ENCODE measurements around the gene APBA2.

The APBA2 gene

DNA sequence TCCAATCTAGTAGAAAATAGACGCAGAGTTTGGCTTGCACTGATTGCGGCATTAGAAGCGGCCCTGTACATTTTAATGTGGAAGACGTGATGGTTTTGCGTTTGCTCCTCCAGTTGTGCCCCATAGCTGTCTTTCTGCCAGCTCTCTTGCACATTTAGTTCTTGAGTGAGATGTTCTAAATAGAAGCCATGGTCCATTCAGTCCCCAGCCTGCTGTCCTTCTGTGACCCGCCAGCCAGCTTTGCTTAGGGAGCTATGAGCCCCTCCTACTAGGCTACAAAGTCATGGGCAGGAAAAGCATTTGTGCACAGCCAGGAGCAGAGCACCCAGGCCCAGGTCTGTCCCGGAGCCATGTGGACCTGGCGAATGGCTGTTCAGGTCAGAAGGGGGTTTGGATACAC lies 50.3 kb downstream of the APBA2 start:
- DNase-seq (ENCODE audit: low spot score), result no peak

DNA sequence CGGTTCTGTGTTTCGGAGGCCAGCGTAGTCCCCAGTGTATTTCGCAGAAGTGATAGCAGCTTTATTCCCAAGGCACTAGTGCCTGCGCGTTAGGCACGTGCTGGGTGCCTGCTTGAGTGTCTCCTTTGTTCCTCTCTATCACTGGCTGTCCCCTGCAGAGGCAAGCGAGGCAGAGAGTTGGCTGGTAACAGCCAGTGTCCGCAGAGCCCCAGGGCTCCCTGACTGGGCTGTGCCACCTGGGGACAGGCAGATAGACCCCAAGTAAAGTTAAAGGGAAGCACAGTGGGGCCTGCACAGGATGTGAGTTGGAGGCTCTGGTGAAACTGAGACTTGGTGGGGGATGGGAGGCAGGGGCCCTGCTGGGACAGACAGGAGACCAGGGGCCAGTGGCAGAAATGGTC lies 50.7 kb downstream of the APBA2 start:
- DNase-seq (ENCODE audit: low spot score), result no peak

- DNase-seq (ENCODE audit: low spot score), result no peak
Observed at GRCh38 chr15:28937271-28937670, 51.5 kb downstream of the APBA2 start.

GRCh38 chr15:28942046-28942445 lies 56.3 kb downstream of the APBA2 start:
- no peak for DNase-seq (ENCODE audit: low spot score)

- no peak for DNase-seq (ENCODE audit: low spot score)
Observed at GRCh38 chr15:28942571-28942970, 56.8 kb downstream of the APBA2 start.

GRCh38 chr15:28943146-28943545 lies 57.4 kb downstream of the APBA2 start:
- no peak for DNase-seq (ENCODE audit: low spot score)

DNA sequence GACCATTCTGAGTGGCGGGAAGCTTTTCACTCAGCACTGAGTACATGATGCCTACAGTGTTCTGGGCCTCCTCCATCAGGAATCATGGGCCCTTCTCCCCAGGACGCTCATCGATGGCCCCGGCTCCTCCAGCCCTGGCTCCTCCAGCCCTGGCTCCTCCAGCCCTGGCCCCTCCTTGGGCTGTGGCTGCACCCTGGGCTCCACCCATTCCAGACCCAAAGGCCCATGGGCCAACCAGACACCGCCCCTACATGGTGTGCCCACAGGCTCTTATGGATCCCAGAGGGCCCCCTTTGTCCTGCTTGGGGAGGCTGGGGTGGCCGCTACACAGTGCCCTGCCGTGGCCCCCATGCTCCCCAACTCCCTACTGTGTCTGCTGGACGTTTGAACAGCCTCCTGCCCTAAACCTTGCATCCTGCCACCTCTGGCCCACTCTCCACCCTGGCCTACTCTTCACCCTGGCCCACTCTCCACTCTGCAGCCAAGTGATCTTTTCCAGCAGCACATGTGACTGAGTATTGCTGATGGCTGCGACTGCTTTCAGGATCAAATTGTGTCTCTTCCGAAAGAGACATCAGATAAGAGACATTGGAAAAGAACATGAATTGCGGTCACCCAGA lies 57.9 kb downstream of the APBA2 start:
- DNase-seq (ENCODE audit: low spot score), result no peak

DNA sequence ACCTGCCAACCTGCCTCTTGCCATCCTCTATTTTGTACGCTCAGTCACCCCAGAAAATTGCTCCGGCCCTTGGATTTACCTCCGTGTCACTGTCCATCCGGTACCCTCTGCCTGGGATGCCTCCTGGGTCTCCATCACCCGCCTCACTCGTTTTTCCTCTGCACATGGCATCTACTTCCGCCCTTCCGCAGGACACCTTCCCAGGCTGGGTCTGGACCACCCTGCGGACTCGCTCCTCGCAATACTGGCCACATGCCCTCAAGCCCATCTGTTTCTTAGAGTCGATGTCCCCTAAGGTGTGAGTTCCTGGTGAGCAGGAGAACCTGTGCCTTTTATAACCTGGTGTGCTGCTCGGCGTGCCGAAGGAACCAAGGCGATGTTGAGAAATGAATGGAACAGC lies 58.5 kb downstream of the APBA2 start:
- no peak for DNase-seq (ENCODE audit: low spot score)

GRCh38 chr15:28944696-28945300 lies 59.0 kb downstream of the APBA2 start:
- no peak for DNase-seq (ENCODE audit: low spot score)

GRCh38 chr15:28945626-28946230 lies 60.0 kb downstream of the APBA2 start:
- DNase-seq (ENCODE audit: low spot score), result no peak

DNA sequence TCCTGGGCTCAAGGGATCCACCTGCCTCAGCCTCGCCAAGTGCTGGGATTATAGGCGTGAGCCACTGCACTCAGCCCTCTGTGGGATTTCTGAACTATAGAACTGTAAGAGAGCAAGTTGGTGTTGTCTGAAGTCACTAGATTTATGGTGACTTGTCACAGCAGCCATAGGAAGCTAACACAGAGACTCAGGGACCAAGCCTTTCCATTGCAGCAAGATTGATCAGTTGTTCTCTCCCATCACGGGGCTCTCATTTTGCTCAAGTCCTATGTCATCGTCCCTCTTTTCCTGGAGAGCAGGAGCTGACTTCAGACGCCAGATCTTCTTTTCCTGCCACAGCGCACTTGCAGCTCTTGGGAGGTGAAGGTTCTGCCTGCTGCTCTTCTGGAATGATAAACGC lies 61.0 kb downstream of the APBA2 start:
- no peak for DNase-seq (ENCODE audit: low spot score)

DNA sequence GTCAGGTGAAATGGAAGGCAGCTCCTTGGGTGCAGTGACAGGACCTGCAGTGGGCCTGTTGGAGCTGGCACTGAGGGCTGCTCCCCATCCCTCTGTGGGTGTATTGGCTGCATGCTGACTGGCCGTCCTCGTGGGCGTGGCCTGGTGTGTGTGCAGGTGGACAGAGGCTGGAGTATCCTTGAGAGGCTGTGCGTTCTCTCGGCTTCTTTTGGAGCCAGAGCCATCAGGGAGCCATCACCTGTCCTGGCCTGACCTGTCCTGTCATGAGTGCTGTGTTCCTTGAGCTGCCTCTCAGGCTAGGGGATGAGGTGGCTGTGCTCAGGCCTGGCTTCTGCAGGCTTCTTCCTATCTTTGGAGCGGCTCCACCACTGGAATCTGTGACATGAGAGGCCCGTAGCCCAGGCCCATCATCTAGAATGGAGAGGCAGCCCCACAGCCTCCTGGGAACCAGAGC lies 61.5 kb downstream of the APBA2 start:
- no peak for DNase-seq (ENCODE audit: low spot score)

DNA sequence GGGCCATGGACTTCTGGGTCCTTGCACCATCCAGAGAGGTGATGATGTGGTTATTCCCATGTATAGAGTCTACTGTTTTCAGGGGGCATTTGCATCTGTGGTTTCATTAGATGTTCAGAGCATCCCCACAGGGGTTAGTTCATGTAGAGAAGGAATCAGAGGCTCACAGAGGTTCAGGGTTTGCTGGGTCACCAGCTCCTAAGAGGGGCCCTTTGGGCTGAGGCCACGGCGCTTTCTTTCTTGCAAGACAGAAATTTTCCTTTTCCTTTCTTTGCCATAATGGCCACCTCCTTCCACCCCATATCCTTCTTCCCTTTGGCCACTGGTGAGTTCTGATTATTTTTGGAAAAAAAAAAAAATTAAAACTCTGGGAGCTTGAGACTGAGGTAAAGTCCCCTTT lies 62.3 kb downstream of the APBA2 start:
- DNase-seq (ENCODE audit: low spot score), result no peak

DNA sequence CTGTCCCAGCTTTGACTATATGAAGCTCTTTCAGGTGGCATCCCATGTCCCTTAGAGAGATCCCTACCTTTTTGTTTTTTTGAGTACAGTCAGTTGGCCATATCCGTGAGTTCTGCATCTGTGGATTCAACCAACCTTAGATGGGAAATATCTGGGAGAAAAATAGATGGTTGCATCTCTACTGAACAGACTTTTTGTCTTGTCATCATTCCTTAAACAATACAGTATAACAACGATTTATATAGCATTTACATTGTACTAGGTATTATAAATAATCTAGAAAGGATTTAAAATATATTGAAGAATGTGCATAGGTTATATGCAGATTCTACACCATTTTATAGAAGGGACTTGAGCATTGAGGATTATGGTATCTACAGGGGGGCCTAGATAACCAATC lies 65.1 kb downstream of the APBA2 start:
- no peak for DNase-seq (ENCODE audit: low spot score)

GRCh38 chr15:28952666-28953491 lies 67.1 kb downstream of the APBA2 start:
- no peak for DNase-seq (ENCODE audit: low spot score)

DNA sequence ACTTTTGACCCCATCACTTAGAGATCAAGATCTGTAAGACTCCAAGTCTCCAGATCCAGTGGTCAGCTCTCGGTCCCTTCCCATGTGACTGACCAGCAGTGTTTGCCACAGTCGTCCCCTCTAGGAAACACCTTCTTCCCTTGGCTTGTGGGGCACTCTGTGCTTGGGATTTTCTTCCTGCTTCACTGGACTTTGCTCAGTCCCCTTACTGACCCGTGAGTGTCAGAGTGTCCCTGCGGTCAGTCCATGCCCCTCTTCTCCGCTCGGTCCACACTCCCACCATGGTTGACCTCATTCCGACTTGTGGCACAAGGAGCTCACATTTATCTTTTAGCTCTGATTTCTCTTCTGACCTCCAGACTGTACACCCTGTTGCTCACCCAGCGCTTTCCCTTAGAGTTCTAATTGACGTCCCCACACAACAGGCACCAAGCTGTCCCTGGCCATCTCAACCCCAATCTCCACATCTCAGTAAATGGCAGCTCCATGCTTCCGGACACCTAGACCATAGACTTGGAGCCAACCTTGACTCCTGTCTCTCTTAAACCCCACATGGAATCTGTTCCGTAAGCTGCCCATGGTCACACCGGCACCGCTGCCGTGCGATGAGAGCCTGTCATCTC lies 67.9 kb downstream of the APBA2 start:
- no peak for DNase-seq (ENCODE audit: low spot score)

DNA sequence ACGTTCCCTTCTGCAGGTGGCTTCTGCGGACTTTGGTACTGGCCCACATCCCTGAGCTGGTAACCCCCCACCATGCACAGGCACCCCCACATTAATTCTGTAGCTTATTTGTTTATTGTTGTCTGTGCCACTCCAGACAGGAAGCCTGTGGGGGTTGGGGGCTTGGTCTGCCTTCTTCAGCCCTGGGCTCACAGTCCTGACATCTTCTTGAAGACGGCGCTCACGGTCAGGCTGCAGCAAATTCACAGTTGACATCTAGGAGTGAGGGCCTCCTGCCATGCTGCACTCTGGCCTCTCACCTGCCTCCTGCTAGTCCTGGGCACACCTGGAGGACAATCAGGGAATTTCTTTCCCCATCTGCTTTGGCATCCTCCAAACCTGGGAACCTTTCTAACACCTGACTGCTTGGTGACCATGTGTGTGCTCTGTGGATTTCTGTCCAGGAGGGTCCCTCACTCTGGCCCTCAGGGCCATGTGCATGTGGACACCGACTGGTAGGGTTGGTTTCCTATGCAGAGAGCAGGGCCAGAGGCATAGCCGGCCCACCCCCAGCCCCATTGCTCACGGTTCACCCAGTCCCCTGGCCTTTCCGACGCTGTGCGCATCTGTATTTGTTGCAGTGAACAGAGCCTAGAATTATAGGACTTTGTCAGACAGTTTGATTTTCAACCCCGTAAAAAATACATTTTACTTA lies 68.8 kb downstream of the APBA2 start:
- no peak for DNase-seq (ENCODE audit: low spot score)

DNA sequence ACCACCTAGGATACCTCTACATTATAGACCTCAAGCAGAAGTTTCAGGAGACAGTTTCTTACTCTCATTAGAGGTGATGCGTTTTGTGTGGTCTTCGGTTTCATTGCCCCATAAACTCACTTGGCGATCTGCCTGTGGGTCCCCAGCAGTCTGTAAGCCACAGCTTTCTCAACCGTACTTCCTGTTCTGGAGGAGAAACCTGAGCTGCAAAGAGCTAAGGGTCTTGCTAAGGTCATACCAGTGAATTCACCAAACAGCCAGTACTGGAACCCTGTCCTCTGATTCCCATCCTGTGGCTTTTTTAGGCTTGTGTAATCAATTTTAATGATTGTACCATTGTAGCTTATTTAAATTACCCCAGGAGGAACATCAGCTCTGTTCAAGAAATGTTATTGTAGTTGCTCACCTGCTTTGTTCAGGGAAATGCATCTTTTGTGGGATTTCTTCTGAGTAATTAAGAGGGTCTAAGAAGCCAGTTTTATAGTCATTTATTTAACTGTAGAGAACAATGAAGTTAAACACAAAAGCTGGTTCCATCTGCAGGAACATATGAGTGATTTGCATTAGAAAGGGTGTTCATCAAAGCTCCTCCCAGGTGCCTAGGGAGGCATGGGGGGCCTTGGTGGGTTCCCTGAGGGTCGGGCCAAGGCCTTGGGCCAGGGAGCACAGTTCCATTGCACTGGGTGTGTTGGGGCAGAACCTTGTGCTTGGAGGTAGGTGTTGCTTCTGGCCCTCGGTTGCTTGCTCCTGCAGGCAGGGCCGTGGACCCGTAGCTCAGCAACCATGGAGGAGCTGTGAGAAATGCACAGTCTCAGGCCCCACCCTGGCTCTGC lies 69.6 kb downstream of the APBA2 start:
- DNase-seq (ENCODE audit: low spot score), result no peak

DNA sequence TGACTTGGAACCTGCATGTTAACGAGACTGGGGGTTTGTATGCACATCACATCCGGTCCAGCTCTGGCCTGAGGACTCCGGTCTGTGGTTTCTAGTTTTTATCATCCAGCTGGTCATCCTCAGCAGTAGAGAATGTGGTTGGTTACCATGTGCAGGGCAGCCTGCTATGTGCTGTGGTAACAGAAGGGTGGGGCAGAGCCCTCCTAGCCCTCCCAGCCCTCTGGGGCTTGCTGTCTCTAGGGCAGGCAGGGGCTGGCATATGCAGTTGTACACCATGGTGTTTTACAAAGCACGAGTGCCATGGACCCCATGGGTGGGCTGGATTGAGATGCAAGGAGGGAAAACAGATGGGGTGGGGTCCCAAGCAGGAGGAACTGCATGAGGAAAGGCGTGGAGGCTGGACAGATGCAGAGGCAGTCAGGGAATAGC lies 70.2 kb downstream of the APBA2 start:
- DNase-seq (ENCODE audit: low spot score), result no peak

GRCh38 chr15:28956491-28956890 lies 70.7 kb downstream of the APBA2 start:
- no peak for DNase-seq (ENCODE audit: low spot score)

All from iPS-NIHi11 (cell line).